GM12874 (cell line): ENCODE results near the gene NLGN2.

Experiments used
- CTCF ChIP-seq: IDR thresholded peaks from 2 replicates; pipeline ENCODE4 v1.5.1; 2011; ENCODE audit warnings: low read depth, mild to moderate bottlenecking, control low read depth, low read length, moderate library complexity; ENCODE audit not compliant: insufficient read depth

NLGN2 gene

GRCh38 chr17:7411427-7411750 is 3.7 kb downstream of the NLGN2 start:
- TF ChIP-seq CTCF = no peak

DNA sequence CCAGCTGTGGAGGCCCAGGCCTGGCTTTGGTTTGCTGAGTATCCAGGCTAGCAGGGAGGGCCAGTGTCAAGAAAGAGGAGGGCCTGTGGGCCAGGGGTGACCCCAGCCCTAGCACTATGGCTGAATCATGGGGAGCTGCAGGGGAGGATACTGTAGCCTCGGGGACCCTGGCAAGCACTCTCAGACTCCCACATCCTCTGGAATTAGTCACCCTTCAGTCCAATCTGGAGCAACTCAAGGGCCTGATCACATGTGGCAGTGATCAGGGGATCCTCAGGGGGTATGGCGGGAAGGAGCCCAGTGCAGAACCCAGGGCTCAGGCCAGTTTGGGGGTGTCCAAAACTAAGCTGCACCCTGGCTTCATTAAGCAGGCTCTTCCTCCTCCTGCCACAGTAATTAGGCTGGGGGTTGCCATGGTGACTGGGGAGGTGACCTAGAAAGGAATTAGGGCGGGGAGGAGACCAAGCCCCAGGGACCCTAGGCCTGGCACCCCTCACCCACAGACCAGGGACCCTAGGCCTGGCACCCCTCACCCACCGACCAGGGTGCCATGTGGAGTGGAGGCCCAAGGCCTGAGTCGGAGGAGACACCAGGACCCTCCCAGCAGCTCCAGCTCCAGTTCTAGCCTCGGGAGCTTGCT is 5.8 kb downstream of the NLGN2 start:
- TF ChIP-seq CTCF = no peak

- no peak for TF ChIP-seq CTCF
Measured at GRCh38 chr17:7414837-7415236, 7.2 kb downstream of the NLGN2 start.

- no peak for TF ChIP-seq CTCF
Measured at GRCh38 chr17:7415784-7416183, 8.1 kb downstream of the NLGN2 start.

DNA sequence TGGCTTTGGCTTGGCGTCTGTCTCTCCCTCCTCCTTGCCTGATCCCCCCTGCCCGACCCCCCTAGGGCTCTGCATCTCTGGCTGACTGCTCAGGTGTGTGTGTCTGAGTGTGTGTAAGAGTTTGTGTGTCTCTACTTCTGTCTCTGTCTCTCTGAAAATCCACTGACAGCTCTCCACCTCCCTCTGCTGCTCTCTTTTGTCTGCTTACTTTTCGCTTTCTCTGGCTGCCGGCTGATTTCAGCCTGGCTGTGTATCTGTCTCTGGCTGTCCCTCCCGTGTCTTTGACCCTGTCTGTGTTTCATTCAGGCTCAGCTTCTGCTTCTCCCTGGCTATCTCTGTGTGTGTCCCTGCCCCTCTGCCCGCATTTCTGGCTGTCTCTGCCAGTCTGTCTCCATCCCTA is 8.7 kb downstream of the NLGN2 start:
- TF ChIP-seq CTCF = no peak

DNA sequence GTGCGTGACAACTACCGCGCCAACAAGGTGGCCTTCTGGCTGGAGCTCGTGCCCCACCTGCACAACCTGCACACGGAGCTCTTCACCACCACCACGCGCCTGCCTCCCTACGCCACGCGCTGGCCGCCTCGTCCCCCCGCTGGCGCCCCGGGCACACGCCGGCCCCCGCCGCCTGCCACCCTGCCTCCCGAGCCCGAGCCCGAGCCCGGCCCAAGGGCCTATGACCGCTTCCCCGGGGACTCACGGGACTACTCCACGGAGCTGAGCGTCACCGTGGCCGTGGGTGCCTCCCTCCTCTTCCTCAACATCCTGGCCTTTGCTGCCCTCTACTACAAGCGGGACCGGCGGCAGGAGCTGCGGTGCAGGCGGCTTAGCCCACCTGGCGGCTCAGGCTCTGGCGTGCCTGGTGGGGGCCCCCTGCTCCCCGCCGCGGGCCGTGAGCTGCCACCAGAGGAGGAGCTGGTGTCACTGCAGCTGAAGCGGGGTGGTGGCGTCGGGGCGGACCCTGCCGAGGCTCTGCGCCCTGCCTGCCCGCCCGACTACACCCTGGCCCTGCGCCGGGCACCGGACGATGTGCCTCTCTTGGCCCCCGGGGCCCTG is 9.5 kb downstream of the NLGN2 start:
- TF ChIP-seq CTCF = no peak

DNA sequence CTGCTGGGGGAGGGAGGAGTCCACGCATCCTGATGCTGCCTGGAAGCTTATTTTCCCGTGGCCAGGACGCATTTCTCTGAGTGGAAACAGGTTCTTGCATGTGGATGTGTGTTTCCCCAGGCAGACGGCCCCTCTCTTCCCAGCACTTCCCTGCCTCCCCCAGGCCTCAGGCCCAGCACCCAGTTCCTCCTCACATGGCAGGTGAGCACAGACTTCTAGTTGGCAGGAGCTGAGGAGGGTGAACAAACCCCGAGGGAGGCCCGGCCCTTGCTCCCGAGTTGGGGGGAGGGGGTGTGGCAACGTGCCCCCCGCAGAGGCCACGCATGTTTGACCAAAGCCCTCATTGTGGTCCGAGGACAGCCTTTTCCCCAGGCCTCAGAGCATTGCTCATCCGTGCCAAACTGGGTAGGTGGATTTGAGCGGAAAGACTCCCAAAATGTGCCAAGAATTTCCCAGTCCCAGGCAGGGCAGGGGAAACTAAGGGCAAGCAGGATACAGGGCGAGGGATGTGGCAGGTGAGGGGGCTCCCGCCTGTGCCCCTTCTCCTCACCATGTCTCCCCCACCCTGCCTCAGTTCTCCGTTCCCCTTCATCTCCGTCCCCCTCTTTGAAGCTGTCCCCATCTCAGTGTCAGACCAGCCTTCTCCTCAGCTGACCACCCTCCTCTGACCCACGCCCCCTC is 11.0 kb downstream of the NLGN2 start:
- TF ChIP-seq CTCF = no peak
